ENCODE measurements around the gene MCAM.

Gene MCAM

DNA sequence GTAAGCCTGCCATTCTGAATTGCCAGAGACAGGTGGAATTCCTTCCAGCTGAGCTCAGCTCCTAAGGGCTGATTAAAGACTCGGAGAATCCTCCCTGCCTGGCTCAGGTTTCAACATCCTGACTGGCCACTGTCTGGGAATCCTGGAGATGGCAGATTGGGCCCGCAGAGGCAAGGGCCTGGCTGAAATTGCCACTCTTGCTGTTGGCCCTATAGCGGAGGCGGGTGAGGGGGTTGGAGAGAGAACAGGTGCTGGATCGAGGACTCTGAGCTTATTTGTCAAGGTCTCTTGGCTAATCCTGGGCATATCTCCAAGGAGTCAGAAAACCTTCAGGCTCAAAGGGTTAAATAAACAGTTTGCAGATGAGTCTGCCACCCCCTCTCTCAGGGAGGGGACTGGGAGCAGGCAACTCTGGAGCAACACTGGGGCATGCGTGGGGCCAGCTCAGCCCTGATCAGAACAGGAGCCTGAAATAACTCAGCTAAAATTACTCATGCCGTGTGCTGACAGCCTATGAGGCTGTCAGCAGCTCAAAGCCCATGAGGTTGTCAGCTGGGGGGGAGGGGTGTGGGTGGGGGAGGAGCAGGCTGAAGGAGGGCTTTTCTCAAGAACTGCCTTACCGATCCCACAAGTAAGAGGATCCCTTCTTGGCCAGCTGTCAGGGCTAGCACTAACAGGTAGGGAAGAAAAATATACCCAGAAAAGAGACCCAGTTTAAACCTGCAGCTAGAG lies 44.3 kb upstream of the MCAM start:
- no peak for TF ChIP-seq CTCF (IDR thresholded peaks at IDR 0.05)

DNA sequence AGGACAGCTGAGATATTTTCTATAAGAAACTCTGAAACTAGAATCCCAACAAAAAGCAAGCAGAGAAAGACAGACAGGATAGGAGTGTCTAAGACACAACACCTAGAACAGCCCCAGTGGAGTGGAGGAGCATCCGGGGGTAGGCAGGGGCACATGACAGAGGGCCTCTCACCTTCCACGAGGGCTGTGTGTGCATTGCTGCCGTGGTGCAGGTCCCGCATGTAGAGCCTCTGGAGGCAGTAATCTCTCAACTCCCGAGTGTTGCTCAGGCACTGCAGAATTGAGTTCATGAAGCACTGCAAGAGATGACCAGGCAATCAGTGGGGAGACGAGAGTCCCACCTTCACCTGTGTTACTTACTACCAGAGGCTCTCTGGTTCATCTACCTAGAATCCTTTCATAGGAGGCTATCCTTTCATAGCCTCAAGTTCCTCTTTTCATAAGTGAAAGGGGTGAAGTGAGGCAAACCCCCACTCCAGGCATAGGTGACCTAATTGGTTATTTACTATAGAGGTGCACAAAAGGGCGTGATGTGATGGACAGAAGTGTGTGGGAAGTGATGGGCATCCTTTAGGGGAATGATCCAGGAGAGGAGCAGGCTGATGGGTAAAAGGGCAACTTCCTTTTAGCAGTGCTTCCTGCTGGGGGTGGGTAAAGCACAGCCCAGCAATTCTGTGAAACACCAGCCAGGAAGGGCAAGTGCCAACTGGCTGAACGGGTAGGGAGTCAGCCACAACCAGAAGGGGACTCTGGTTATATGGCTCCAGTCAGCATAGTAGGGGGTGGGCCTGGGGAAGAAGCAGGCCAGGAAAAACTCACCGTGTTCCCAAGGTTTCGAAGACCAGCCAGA lies 42.7 kb upstream of the MCAM start:
- no peak for TF ChIP-seq CTCF (IDR thresholded peaks at IDR 0.05)

DNA sequence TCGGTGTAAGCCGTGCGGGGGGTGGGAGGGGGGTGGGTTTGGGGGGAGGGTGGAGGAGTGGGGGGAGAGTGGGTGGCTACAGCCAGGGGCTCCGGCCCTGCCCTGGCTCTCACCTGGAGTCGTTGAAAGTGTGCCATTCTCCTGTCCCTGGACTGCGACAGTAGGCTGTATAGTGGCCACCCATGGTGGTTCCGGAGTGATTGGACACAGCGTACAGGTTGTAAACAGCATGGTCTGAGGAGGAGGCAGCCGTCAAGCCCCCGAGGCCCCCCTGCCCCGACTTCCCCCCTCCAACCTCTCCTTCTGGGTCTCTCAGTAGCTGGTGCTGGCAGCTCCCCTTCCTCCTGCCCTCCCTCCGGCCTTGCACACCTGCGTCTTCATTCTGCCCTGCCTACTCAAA lies 40.1 kb upstream of the MCAM start:
- no peak for TF ChIP-seq CTCF (IDR thresholded peaks at IDR 0.05)

- peak; percentile 85 for TF ChIP-seq CTCF (IDR thresholded peaks at IDR 0.05)
These were observed 39.6 kb upstream of the MCAM start for GRCh38 chr11:119356349-119357031.

GRCh38 chr11:119355091-119355843 lies 38.3 kb upstream of the MCAM start:
- no peak for TF ChIP-seq CTCF (IDR thresholded peaks at IDR 0.05)

GRCh38 chr11:119352857-119353260 lies 35.9 kb upstream of the MCAM start:
- TF ChIP-seq CTCF (IDR thresholded peaks at IDR 0.05): no peak

DNA sequence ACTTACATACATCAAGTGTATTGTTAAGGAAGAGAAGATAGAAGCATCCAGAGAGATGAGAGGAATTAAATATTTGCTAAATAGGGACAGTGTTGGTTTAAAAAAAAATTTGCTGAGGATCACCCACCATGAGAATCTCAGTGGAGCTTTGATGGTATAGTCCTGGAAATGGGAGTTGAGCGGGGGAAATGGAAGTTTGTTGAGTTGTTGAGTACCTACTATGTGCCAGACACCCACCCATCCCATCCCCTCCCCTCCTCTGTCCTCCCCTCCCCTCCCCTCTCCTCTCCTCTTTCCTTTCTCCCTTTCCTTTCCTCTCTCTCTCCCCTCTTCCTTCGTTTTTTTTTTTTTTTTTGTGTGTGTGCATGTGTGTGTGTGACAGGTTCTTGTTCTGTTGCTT lies 34.3 kb upstream of the MCAM start:
- TF ChIP-seq CTCF (IDR thresholded peaks at IDR 0.05): no peak

Measured in LNCAP (cell line).